ENCODE data around the gene CEP295NL. TPM values are rescaled to one million over a fixed set of nuclear protein-coding genes. Genes with fewer than 3 reads are reported as not detected.

CEP295NL gene
- total RNA-seq, 1 experiment from 2014 or later: 0.66 TPM

DNA sequence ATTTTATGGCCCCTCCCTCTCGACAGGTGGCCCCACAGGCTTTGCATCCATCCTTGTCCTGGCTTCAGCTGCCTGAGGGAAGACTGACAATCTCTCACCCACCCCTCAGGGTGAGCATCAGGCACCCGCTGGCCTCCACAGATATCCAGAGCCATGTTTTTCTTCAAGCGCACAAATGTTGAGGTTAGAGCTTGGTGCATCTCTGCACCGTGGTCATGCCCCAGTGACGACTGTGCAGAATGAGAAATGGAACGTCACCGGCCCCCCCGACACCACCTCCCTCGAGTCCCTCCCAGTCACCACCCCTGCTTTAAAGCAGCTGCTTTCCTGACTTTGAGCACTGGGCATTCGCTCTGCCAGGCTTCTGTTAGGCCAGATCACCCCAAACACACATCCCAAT, 42.0 kb upstream of the CEP295NL start:
- Histone ChIP-seq H3K14ac (ENCODE audit: insufficient read depth, low read length) (no peak overlapping the region), H2AK5ac (ENCODE audit: insufficient read length, low read length) (no peak overlapping the region), H3K23ac (ENCODE audit: insufficient read length, low read depth, low read length) (no peak overlapping the region), H3K18ac (ENCODE audit: insufficient read length, low read depth, low read length) (no peak overlapping the region), H2BK12ac (ENCODE audit: insufficient read length, low read depth, low read length) (no peak overlapping the region), H3K9me3 (ENCODE audit: control insufficient read depth, low read depth, low read length) (no peaks in the 10 kb centered on the region), H4K91ac (ENCODE audit: insufficient read length, low read depth, low read length) (no peak overlapping the region), H3K4ac (ENCODE audit: low read depth, low read length) (no peak overlapping the region), H3K56ac (ENCODE audit: insufficient read length, low read depth, low read length) (no peak overlapping the region), H3K79me2 (ENCODE audit: insufficient read depth, low read length) (no peaks in the 10 kb centered on the region), H3K27me3 (ENCODE audit: insufficient read depth, low read length) (no peaks in the 10 kb centered on the region), H2BK5ac (ENCODE audit: insufficient read length, low read length) (no peak overlapping the region), H2AFZ (ENCODE audit: low read length) (no peak overlapping the region), H2BK15ac (ENCODE audit: low read depth, low read length) (no peak overlapping the region), H2BK120ac (ENCODE audit: low read depth, low read length, poor library complexity, severe bottlenecking) (no peak overlapping the region), H3K23me2 (ENCODE audit: insufficient read length, low read depth, low read length, poor library complexity, severe bottlenecking) (no peaks in the 10 kb centered on the region), H3K79me1 (ENCODE audit: insufficient read depth, low read depth, low read length, poor library complexity, severe bottlenecking) (no peaks in the 10 kb centered on the region), H4K20me1 (ENCODE audit: control insufficient read depth, insufficient read depth, insufficient read length) (no peaks in the 10 kb centered on the region), H3K4me1 (ENCODE audit: insufficient read depth, low read length) (no peaks in the 10 kb centered on the region), H4K5ac (ENCODE audit: insufficient read length, low read depth, low read length) (no peak overlapping the region), H3K9ac (ENCODE audit: extremely low read depth, insufficient read length, low read length) (no peak overlapping the region), H3K4me2 (ENCODE audit: insufficient read depth, insufficient read length, low read length) (no peak overlapping the region), H2BK20ac (ENCODE audit: low read depth, low read length, poor library complexity, severe bottlenecking) (no peak overlapping the region), H3K27ac (ENCODE audit: insufficient read length, low read depth, low read length) (no peak overlapping the region), H3T11ph (ENCODE audit: low read length) (no peak overlapping the region), H4K8ac (replicated peaks; ENCODE audit: insufficient read length, low read depth, low read length) (no peak overlapping the region)
- H3K4me3 Mint-ChIP-seq: no peak overlapping the region
- peaks cover 5% of the 10 kb centered on the region in 2 experiments for H3K9me3 Mint-ChIP-seq
- WGBS (ENCODE audit: extremely low coverage, insufficient read length, low lambda C conversion rate): no CpG with 5 or more reads among the region's 10 CpGs
- no peak overlapping the region for H3K27ac Mint-ChIP-seq
- TF ChIP-seq, protein P1, sequence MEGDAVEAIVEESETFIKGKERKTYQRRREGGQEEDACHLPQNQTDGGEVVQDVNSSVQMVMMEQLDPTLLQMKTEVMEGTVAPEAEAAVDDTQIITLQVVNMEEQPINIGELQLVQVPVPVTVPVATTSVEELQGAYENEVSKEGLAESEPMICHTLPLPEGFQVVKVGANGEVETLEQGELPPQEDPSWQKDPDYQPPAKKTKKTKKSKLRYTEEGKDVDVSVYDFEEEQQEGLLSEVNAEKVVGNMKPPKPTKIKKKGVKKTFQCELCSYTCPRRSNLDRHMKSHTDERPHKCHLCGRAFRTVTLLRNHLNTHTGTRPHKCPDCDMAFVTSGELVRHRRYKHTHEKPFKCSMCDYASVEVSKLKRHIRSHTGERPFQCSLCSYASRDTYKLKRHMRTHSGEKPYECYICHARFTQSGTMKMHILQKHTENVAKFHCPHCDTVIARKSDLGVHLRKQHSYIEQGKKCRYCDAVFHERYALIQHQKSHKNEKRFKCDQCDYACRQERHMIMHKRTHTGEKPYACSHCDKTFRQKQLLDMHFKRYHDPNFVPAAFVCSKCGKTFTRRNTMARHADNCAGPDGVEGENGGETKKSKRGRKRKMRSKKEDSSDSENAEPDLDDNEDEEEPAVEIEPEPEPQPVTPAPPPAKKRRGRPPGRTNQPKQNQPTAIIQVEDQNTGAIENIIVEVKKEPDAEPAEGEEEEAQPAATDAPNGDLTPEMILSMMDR (conservative IDR thresholded peaks at IDR 0.05): no peak
- peaks cover 0 to 12% of the 10 kb centered on the region in 2 experiments; a peak in 1 of 4 replicates for H3K4me1 Mint-ChIP-seq
- peaks cover 16% of the 10 kb centered on the region for H3K27me3 Mint-ChIP-seq (ENCODE audit: low read depth)
- DNase-seq: no peak
- H3K36me3 Mint-ChIP-seq (ENCODE audit: insufficient read depth in 1 of 3, low read depth in 3 of 3): peaks cover 0 to 2% (median 0%) of the 10 kb centered on the region in 3 experiments; a peak in 4 of 7 replicates

All from H9 (cell line).